Measurements from ENCODE around the gene ZBTB17. TPM values are rescaled to one million over a fixed set of nuclear protein-coding genes. Genes with fewer than 3 reads are reported as not detected.

Gene ZBTB17
- total and polyA plus RNA-seq, 2 of the 8 experiments (the other 6 are each of a cell fraction or from before 2014, with no cell fraction given), result 24.7 to 36.2 TPM

DNA sequence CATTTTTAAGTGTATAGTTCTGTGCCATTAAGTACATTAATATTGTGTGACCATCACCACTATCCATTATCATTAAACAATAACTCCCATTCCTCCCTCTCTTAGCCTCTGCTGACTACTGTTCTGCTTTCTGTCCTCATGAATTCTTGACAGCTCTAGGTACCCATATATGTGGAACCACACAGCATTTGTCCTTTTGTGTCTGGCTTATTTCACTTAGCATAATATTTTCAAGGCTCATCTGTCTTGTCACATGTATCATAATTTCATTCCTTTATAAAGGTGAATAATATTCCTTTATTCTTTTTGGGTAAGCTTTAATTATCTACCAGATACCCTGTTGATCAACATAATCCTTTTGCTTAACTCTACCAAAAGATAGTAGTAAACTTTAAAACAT, 80.7 kb downstream of the ZBTB17 start:
- H2BK15ac ChIP-seq (ENCODE audit: low read length), result no peak overlapping the region
- no peak overlapping the region for H2AK5ac ChIP-seq (ENCODE audit: low read depth, low read length)
- H2BK120ac ChIP-seq (replicated peaks; ENCODE audit: low read depth, low read length), result no peak overlapping the region
- H4K5ac ChIP-seq (ENCODE audit: insufficient read length, low read depth, low read length), result no peak overlapping the region
- ChIA-PET CTCF (ENCODE audit: partially characterized antibody) (interaction anchor here (0.6 to 1.7 kb wide), 4 partner anchors 11 to 139 kb away, joined by 3 to 6 read pairs (median 3); no protein-coding TSS in a partner anchor), POLR2A (ENCODE audit: partially characterized antibody) (interaction anchor here (1.2 kb wide), 1 partner anchor 46 kb away, joined by 6 read pairs; no protein-coding TSS in a partner anchor)
- no peak overlapping the region for H3K9ac ChIP-seq (replicated peaks in 1 of 4; ENCODE audit: extremely low read depth in 1 of 4, low read depth in 3 of 4, low read length in 3 of 4)
- H3K9me3 ChIP-seq (ENCODE audit: insufficient read depth in 2 of 2, low read depth in 1 of 2, low read length in 1 of 2), result no peaks in the 10 kb centered on the region
- H3K18ac ChIP-seq (ENCODE audit: extremely low read depth, low read length), result no peak overlapping the region
- H3K56ac ChIP-seq (replicated peaks; ENCODE audit: insufficient read length, low read depth, low read length), result no peak overlapping the region
- no peaks in the 10 kb centered on the region; a peak in 1 of 7 replicates for H3K4me1 ChIP-seq (replicated peaks in 1 of 4; ENCODE audit: control insufficient read depth in 3 of 4, insufficient read depth in 4 of 4, low read length in 3 of 4)
- H3K23ac ChIP-seq (ENCODE audit: insufficient read length), result no peak overlapping the region
- TF ChIP-seq, protein P1, sequence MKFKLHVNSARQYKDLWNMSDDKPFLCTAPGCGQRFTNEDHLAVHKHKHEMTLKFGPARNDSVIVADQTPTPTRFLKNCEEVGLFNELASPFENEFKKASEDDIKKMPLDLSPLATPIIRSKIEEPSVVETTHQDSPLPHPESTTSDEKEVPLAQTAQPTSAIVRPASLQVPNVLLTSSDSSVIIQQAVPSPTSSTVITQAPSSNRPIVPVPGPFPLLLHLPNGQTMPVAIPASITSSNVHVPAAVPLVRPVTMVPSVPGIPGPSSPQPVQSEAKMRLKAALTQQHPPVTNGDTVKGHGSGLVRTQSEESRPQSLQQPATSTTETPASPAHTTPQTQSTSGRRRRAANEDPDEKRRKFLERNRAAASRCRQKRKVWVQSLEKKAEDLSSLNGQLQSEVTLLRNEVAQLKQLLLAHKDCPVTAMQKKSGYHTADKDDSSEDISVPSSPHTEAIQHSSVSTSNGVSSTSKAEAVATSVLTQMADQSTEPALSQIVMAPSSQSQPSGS (IDR thresholded peaks at IDR 0.05; ENCODE audit: low read length), result no peak
- TF ChIP-seq GABPA (IDR thresholded peaks at IDR 0.05; ENCODE audit: borderline replicate concordance, insufficient read depth, low read length), result no peak
- TF ChIP-seq, protein P2, sequence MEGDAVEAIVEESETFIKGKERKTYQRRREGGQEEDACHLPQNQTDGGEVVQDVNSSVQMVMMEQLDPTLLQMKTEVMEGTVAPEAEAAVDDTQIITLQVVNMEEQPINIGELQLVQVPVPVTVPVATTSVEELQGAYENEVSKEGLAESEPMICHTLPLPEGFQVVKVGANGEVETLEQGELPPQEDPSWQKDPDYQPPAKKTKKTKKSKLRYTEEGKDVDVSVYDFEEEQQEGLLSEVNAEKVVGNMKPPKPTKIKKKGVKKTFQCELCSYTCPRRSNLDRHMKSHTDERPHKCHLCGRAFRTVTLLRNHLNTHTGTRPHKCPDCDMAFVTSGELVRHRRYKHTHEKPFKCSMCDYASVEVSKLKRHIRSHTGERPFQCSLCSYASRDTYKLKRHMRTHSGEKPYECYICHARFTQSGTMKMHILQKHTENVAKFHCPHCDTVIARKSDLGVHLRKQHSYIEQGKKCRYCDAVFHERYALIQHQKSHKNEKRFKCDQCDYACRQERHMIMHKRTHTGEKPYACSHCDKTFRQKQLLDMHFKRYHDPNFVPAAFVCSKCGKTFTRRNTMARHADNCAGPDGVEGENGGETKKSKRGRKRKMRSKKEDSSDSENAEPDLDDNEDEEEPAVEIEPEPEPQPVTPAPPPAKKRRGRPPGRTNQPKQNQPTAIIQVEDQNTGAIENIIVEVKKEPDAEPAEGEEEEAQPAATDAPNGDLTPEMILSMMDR (IDR thresholded peaks at IDR 0.05; ENCODE audit: control extremely low read depth in 1 of 3, insufficient read depth in 1 of 3, low read depth in 1 of 3, low read length in 3 of 3), result no peak
- TF ChIP-seq MAFK (IDR thresholded peaks at IDR 0.05; ENCODE audit: low read depth, low read length), result no peak
- TF ChIP-seq RAD21 (IDR thresholded peaks at IDR 0.05 in 1 of 2, conservative IDR thresholded peaks at IDR 0.05 in 1 of 2; ENCODE audit: low read depth in 2 of 2, low read length in 2 of 2), result no peak
- no peak for TF ChIP-seq TBP (IDR thresholded peaks at IDR 0.05; ENCODE audit: low read depth, low read length)
- no peak for TF ChIP-seq RNF2 (IDR thresholded peaks at IDR 0.05; ENCODE audit: borderline replicate concordance, low read depth, low read length, missing control alignments, poor library complexity, severe bottlenecking)
- H3K4me3 ChIP-seq (ENCODE audit: extremely low read depth in 1 of 4, insufficient read depth in 2 of 4, low read depth in 3 of 4, low read length in 4 of 4), result no peak overlapping the region
- H3K79me2 ChIP-seq (ENCODE audit: control insufficient read depth in 1 of 2, insufficient read depth in 2 of 2, low read length in 2 of 2), result peaks cover 3 to 88% of the 10 kb centered on the region in 2 experiments; a peak in 3 of 4 replicates
- DNase-seq (ENCODE audit: low read depth in 1 of 2, low spot score in 2 of 2) (no peak), FAIRE-seq (no peak)
- H4K8ac ChIP-seq (ENCODE audit: extremely low read depth, insufficient read depth, low read length), result no peak overlapping the region
- H2BK12ac ChIP-seq (ENCODE audit: low read depth, low read length), result no peak overlapping the region
- no peak overlapping the region for H3K14ac ChIP-seq (ENCODE audit: insufficient read length)
- H3K79me1 ChIP-seq (ENCODE audit: low read depth, low read length), result no peaks in the 10 kb centered on the region; the same call in 1 of the 2 replicates
- 0 out of 8 replicates have a peak, but pooled peaks cover 0 to 3% (median 0%) of the 10 kb centered on the region in 4 experiments for H3K36me3 ChIP-seq (ENCODE audit: control insufficient read depth in 2 of 4, insufficient read depth in 4 of 4, low read length in 3 of 4)
- no peaks in the 10 kb centered on the region for H3K23me2 ChIP-seq (ENCODE audit: low read depth, low read length)
- H3K27ac ChIP-seq (ENCODE audit: low read depth, low read length), result no peak overlapping the region
- no peaks in the 10 kb centered on the region for H3K27me3 ChIP-seq (replicated peaks in 1 of 4; ENCODE audit: control insufficient read depth in 3 of 4, extremely low read depth in 1 of 4, insufficient read depth in 3 of 4, low read length in 3 of 4)
- H2AFZ ChIP-seq (ENCODE audit: low read length), result no peak overlapping the region
- no peak overlapping the region for H2BK5ac ChIP-seq (ENCODE audit: low read depth, low read length)
- H3K4ac ChIP-seq (replicated peaks; ENCODE audit: insufficient read length, low read depth, low read length), result no peak overlapping the region
- H3K4me2 ChIP-seq (ENCODE audit: insufficient read depth in 1 of 2, low read depth in 2 of 2, low read length in 2 of 2), result no peak overlapping the region
- H2BK20ac ChIP-seq (ENCODE audit: low read length), result no peak overlapping the region
- no peak overlapping the region for H4K91ac ChIP-seq (replicated peaks; ENCODE audit: insufficient read length, low read length)
- H4K20me1 ChIP-seq (replicated peaks in 1 of 2; ENCODE audit: control insufficient read depth in 1 of 2, insufficient read depth in 2 of 2, low read length in 2 of 2), result peaks cover 0 to 4% of the 10 kb centered on the region in 2 experiments

Data from H1 (cell line).